Stimulated activated CD8-positive, alpha-beta memory T cell treated with anti-CD3 and anti-CD28 coated beads, Interleukin-4, amount 100 ng/mL, for 4 hours (primary cell): Measurements from ENCODE around the gene SNRNP40.

Experiments used
- DNase-seq, 2 donors: peaks; one replicate each; pipeline ENCODE4 v3.0.0-alpha.2; 2020; ENCODE audit warnings: low read depth in 2 of 2, low spot score in 1 of 2

The SNRNP40 gene

DNA sequence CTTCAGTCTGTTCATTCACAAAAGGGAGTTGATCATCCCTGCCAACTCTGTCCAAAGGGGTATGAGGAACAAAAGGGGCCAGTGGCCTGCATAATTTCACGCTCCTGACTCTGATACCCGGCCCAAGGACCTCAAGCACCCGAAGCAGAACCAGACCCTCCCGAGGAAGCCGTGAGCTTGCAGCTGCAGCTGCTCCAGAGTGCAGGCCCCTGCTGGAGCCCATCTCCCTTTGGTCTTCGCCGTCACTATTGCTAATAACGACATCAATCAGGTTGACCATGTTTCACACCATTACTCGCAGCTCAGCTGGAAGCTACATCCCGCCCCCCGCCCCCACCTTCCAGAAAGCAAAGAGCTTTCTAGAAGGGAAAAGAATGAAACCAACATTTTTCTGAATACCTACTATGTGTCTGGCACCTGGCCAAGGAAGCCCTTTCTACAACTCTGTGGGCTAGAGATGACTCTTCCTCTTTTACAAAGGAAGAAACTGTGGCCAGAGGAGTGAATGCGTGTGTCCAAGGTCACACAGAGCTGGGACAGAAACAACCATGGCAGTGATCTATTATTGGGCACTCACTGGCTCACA, 62.4 kb downstream of the SNRNP40 start:
- no peak for DNase-seq

DNA sequence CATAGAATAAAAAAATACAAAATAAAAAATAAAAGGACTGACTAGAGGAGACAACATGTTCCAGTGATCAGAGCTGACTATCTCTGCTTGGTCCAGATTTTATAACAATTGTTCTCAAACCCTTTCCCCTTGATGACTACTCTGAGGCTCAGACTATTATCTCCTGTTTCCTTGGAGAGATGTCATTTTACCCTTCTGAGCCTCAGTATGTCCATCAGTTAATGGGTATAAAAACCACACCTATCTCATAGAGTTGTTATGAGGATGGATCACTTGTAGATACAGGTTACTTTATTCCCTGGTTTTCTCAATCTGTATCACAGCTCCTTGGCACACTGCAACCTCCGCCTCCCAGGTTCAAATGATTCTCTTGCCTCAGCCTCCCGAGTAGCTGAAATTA, 63.9 kb downstream of the SNRNP40 start:
- DNase-seq: no peak

DNA sequence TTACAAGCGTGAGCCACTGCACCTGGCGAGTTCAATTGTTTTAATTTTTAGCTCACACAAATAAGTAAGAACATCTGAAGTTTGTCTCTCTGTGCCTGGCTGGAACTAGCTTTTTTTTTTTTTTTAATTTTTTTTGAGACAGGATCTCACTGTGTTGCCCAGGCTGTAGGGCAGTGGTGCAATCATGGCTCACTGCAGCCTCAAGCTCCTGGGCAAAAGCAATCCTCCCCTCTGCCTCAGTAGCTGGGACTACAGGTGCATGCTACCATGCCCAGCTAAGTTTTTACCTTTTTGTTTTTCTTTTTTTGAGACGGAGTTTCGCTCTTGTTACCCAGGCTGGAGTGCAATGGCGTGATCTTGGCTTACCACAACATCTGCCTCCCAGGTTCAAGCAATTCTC, 64.8 kb downstream of the SNRNP40 start:
- DNase-seq: no peak

DNA sequence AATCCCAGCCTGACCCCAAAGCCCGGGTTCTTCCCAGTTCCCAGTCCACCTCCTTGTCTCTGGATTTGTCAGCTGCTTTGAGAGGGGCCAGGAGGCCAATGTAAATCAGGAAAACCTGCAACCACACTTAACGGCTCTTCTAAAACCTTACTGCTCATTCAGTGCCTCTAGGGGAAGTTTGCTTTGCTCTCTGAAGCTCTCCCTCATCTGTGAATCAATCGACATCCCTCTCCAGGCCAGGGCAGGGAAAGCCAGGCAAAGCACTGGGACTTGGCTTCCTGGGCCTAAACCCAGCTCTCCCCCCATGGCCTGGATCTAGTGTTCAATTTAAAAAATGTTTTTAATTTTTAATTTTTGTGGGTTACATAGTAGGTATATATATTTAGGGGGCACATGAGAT, 66.2 kb downstream of the SNRNP40 start:
- no peak for DNase-seq

DNA sequence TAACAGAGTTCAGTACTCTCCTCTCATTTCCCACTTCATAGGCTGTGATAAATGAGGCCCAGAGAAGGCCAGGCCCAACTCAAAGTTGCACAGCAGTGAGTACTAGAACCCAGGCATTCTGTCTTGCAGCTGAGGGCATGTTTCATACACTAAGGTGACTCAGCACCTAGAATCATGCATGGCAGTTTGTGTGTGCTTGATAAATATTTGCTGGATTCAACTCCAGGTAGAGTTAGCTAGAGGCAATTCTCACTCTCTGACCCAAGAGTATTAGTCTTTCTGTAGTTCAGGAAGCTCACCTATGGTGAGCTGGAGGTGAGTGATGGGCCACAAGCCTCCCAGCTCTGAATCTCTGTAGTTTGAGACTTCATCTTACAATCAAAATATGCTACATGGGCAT, 67.6 kb downstream of the SNRNP40 start:
- no peak for DNase-seq

DNA sequence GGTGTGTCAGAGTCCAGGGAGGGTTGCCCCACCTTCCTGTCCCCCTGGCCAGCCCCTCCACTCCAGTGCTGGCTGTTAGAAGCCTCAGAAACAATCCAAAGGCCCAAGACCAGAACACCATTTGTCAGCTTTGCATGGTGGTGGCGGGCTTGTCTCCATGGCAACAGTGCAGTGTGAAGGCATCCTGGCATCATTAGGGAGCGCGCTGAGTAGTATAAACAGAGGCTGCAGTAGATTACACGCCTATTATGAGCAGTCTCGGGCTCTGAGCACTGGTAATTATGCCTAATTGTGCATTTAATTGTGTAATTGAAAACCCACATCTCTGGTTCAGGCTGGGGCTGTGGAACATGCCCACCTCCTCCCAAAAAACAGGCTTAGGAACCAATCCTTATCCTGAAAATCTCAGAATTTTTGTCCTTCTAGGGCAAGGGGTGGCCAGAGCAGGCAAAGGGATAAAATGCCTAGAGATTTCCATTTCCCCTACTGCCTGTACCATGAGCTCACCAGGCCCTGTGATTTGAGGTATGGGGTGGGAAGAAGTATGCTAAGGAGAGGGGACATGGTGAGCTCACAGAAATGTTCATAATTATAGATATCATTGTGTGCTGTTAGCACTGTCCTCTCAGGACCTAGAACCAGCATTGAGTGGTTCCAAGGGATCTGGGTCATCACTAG, 68.6 kb downstream of the SNRNP40 start:
- DNase-seq: no peak

DNA sequence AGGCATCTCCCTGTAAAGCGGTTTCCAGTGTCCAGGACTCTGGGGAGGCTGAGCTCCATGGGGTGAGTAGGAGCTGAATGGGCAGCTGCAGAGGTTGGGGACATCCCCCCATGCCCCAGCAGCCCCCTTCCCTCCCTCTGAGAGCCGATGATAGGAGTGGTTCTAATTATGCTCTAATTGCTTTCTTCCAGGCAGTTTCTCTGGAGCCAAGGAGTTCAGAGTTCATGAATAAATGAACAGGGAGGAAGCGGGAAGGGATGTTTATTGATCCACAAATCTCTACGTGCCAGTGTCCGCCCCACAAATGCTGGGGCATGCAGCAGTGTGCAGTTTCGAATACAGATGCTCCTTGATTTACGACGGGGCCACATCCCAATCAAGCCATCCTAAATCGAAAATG, 72.5 kb downstream of the SNRNP40 start:
- no peak for DNase-seq

DNA sequence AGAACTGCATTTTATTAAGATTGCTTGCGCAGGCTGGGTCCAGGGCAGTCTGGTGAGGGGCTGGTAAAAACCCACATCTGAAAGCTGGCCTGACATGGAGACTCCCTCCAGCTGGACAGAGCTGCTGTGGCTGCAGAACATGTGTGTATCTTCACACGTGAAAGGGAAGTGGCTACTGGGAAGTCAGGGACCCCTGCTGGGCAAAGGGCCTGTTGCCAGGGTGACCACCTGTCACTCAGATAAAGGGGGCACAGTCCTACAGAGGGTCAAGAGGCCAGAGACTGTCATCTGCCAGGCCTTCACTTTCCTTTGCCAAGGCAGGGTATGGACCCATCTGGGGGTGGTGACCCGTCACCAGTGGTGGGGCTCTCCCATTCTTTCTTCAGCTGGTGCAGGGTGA, 74.4 kb downstream of the SNRNP40 start:
- no peak for DNase-seq

DNA sequence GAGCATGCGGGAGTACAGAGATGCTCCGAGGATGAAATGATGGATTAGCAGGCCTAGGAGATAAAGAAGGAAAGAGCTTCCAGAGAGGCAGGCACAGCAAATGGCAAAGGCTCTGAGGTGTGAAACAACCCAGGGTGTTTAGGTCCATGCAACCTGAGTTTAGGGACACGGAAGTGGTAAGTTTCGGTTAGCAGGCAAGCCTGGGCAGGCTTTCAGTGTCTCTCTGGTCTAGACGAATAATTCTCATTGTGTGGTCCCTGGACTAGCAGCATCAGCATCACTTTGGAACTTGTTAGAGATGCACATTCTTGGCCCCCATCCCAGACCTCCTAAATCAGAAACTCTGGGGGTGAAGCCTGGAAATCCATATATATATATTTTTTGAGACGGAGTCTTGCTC, 75.5 kb downstream of the SNRNP40 start:
- no peak for DNase-seq

DNA sequence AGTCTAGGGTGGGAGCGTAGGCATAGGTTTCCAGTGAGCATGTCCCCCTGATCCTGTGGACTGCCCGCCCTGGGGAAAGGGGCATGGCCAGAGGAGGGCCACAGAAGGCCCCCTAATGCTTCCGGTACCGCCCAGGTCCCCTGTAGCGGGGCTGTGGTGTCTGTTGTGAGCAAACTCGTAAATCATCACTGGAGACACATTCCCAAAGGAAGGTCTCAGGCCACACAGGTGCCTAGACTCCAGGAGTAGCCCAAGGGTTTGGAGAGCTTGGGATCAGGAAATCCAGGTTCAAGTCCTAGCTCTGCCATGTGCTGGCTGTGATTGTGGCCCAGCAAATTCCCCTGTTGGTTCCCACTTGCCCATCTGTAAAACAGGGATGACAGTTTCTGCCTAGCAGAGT, 77.1 kb downstream of the SNRNP40 start:
- DNase-seq: no peak

DNA sequence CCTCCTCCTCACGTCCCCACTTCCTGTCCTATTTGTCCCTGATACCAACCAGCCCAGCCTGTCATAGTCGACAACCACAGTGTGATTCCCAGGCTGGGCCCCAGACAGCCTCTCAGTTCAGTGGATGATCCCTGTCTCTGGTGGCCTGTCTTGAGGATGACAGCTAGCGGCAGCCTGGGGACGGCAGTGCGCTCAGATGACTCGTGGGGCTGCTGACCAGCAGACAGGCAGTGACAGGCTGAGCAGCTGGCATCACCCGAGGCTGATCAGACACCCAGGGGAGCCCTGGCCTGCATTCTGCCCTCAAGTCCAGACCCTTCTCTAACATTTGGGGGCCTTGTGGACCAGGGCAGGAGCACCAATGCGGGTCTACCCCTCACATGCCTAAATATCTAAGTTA, 77.9 kb downstream of the SNRNP40 start:
- no peak for DNase-seq

DNA sequence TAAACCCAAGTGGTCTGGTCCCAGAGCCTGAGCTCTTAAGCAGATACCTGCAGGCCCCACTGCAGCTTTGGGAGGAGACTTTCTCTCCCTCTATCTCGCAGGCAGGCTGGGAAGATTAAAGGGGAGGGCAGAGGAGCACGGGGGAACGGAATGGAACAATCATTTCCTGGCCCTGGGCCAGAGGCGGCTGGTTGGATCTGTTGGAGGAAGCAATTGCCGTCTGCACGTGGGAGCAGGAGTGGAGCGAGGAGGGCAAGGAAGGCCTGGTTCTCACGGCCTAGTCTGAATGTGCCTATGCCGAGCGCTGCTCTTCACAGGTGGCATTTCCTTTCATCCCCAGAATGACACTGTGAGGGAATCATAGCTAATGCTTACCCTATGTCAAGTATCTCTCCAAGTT, 80.6 kb downstream of the SNRNP40 start:
- no peak for DNase-seq

DNA sequence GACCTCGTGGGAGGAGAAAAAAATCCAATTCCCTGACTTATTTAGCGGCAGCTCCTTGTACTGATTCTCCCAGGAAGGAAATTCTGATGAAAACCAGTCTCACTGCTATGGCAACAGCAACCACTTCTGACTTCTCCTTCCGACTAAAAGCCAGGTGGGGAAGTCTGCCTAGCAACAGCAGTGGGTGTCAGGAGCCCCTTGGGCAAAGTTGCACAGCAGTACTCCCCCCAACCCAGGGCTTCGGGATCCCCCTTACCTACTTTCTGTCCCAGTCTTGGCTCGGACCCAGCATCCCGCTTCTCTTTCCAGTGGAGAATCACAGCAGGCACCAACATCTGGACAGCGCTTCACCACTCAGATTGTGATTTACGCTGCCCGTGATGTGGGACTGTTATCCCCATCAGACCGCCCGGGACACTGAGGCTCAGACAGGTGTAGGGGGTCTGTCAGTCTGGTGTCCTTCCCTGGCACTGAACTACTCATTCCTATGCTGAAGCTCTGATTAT, 81.5 kb downstream of the SNRNP40 start:
- no peak for DNase-seq

DNA sequence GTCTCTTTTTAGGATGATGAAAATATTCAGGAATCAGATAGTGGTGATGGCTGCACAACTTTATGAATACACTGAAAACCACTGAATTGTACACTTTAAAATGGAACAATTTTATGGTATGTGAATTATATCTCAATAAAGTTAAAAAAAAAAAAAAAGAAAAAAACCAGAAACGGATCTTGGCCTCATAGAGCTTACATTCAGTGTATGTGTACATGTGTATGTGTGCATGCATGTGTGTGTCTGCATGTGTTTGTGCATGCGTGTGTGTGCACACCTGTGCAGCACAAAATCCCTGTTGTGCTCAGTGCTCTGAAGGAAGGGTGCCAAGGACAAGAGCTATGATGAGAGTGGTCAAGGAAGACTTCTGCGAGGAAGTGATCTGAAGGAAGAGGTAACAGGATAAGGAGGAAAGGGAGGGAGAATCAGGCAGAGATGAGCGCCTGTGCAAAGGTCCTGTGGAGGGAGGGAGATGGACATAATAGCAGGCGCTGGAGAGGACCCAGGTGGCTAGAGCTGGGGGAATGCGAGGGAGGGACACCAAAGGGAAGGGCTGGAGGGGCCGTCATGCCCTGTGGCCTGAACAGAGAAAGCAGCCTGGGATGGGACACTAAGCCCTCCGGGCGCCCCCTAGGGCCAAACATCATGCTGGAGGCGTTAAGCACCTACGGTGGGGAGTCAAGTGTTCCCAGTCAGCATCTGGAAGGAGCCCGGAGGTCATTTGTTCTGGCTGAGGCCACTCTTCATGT, 82.1 kb downstream of the SNRNP40 start:
- DNase-seq: no peak
